ENCODE data around the gene GALNTL6. TPM values are rescaled to one million over a fixed set of nuclear protein-coding genes. Genes with fewer than 3 reads are reported as not detected.
A peak's percentile ranks its signal among the peaks of the same experiment; 100 is the strongest.
"Not testable (repeated sequence)": the region's sequence is repeated elsewhere in the genome, so short reads cannot be mapped to it uniquely, and the experiment has no call there.

Gene GALNTL6
- total and polyA plus RNA-seq, 2 experiments from 2014 or later: not detected

- Histone ChIP-seq H3K27ac (no peak overlapping the region), H3K4me3 (no peak overlapping the region), H3K9me3 (ENCODE audit: low read depth) (no peaks in the 10 kb centered on the region), H3K36me3 (no peaks in the 10 kb centered on the region), H3K4me1 (ENCODE audit: low read depth) (no peaks in the 10 kb centered on the region), H3K27me3 (no peaks in the 10 kb centered on the region)
- no peak for DNase-seq (ENCODE audit: low read depth in 1 of 2, low spot score in 1 of 2)
- TF ChIP-seq CTCF (IDR thresholded peaks at IDR 0.05; ENCODE audit: low read depth, low read length): no peak
Observed at GRCh38 chr4:173018446-173018845, 1205.2 kb downstream of the GALNTL6 start.

GRCh38 chr4:173019664-173020063, 1206.5 kb downstream of the GALNTL6 start:
- Histone ChIP-seq H3K4me3 (no peak overlapping the region), H3K36me3 (no peaks in the 10 kb centered on the region), H3K27me3 (no peaks in the 10 kb centered on the region), H3K9me3 (ENCODE audit: low read depth) (no peaks in the 10 kb centered on the region), H3K4me1 (ENCODE audit: low read depth) (no peaks in the 10 kb centered on the region), H3K27ac (no peak overlapping the region)
- no peak for TF ChIP-seq CTCF (IDR thresholded peaks at IDR 0.05; ENCODE audit: low read depth, low read length)
- no peak for DNase-seq (ENCODE audit: low read depth in 1 of 2, low spot score in 1 of 2)

GRCh38 chr4:173021746-173022573, 1208.8 kb downstream of the GALNTL6 start:
- not testable (repeated sequence) for H3K9me3 ChIP-seq (ENCODE audit: low read depth); H3K27me3 ChIP-seq; H3K27ac ChIP-seq; H3K36me3 ChIP-seq; H3K4me3 ChIP-seq; DNase-seq (ENCODE audit: low read depth in 1 of 2, low spot score in 1 of 2); H3K4me1 ChIP-seq (ENCODE audit: low read depth)

GRCh38 chr4:173024203-173024602, 1211.0 kb downstream of the GALNTL6 start:
- TF ChIP-seq CTCF (IDR thresholded peaks at IDR 0.05; ENCODE audit: low read depth, low read length): no peak
- H3K36me3 ChIP-seq: no peaks in the 10 kb centered on the region
- DNase-seq (ENCODE audit: low read depth in 1 of 2, low spot score in 1 of 2): no peak

GRCh38 chr4:173025131-173025530, 1211.9 kb downstream of the GALNTL6 start:
- Histone ChIP-seq H3K27ac (no peak overlapping the region), H3K4me1 (ENCODE audit: low read depth) (no peaks in the 10 kb centered on the region)

More at GRCh38 chr4:173024203-173024602, 1211.0 kb downstream of the GALNTL6 start:
- no peaks in the 10 kb centered on the region for H3K9me3 ChIP-seq (ENCODE audit: low read depth)
- H3K4me3 ChIP-seq: no peak overlapping the region
- no peaks in the 10 kb centered on the region for H3K27me3 ChIP-seq
- no peak overlapping the region for H3K27ac ChIP-seq
- H3K4me1 ChIP-seq (ENCODE audit: low read depth): no peaks in the 10 kb centered on the region

More at GRCh38 chr4:173025131-173025530, 1211.9 kb downstream of the GALNTL6 start:
- no peaks in the 10 kb centered on the region for H3K9me3 ChIP-seq (ENCODE audit: low read depth)
- DNase-seq (ENCODE audit: low read depth in 1 of 2, low spot score in 1 of 2): peak; percentile 80 to 83
- no peaks in the 10 kb centered on the region for H3K27me3 ChIP-seq
- no peak overlapping the region for H3K4me3 ChIP-seq
- no peaks in the 10 kb centered on the region for H3K36me3 ChIP-seq
- TF ChIP-seq CTCF (IDR thresholded peaks at IDR 0.05; ENCODE audit: low read depth, low read length): peak; percentile 77

Data from cardiac muscle cell (in vitro differentiated cells and primary cell).